T1000 (cell line): Measurements from ENCODE around the gene GOLGA8G.
"Not testable (repeated sequence)": the region's sequence is repeated elsewhere in the genome, so short reads cannot be mapped to it uniquely, and the experiment has no call there.

ENCODE experiments used
- DNase-seq: peaks from one replicate; lab custom pipeline; 2025; ENCODE audit warnings: mixed read lengths; lab: John Stamatoyannopoulos, UW

The GOLGA8G gene, protein sequence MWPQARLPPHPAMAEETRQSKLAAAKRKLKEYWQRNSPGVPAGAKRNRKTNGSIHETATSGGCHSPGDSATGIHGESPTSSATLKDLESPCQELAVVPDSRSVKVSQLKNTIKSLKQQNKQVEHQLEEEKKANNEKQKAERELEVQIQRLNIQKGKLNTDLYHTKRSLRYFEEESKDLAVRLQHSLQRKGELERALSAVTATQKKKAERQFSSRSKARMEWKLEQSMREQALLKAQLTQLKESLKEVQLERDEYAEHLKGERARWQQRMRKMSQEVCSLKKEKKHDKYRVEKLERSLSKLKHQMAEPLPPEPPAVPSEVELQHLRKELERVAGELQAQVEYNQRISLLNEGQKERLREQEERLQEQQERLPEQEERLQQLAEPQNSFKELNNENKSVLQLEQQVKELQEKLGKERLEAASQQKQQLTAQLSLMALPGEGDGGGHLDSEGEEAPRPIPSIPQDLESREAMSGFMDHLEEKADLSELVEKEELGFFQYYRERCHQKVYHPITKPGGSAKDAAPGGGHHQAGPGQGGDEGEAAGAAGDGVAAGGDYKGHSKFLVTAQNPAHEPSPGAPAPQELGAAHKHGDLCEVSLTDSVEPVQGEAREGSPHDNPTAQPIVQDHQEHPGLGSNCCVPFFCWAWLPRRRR

GRCh38 chr15:28532954-28533353, at the start of gene GOLGA8G:
GOLGA8G (minus strand) TSS chr15:28532971; CDS start chr15:28532909, 62 bp downstream.
- DNase-seq = not testable (repeated sequence)

GRCh38 chr15:28573351-28573750, 40.6 kb upstream of the GOLGA8G start:
- DNase-seq = not testable (repeated sequence)

DNA sequence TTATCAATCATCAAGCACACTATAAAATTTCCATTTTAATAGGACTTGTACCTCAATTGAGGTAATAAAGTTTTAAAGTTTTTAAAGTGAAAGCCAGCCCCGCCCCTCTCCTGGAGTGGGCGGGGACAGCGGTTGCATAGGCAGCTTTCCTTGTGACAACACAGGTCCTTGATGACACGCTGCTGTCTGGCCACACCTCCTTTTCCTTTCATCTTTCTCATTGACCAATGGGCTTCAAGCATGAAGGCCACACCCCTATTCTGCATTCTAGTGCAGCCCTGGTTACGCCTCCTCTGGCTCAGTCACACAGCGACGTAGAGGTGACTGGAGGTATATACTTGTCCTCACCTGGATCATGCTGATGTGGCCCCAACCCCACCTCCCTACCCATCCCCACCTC, 20.5 kb upstream of the GOLGA8G start, which contains the start of gene GOLGA6L25:
Gene GOLGA6L25 (plus strand): TSS at position 301 of the 400 bp plus-strand sequence. CDS start 61 bp downstream, at position 362.
- DNase-seq = not testable (repeated sequence)

DNA sequence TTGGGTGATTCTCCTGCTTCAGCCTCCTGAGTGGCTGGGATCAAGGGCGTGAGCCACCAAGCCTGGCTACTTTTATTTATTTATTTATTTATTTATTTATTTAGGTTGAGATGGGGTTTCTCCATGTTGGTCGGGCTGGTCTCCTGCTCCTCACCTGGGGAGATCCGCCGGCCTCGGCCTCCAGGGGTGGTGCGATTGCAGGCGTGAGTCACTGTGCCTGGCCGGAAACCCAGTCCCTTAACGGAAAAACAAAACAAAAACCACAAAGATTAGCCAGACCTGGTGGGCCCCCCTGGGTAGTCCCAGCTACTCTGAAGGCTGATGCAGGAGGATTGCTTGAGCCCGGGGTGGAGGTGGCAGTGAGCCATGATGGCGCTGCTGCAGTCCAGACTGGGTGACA, 17.6 kb downstream of the GOLGA8G start:
- DNase-seq = not testable (repeated sequence)

DNA sequence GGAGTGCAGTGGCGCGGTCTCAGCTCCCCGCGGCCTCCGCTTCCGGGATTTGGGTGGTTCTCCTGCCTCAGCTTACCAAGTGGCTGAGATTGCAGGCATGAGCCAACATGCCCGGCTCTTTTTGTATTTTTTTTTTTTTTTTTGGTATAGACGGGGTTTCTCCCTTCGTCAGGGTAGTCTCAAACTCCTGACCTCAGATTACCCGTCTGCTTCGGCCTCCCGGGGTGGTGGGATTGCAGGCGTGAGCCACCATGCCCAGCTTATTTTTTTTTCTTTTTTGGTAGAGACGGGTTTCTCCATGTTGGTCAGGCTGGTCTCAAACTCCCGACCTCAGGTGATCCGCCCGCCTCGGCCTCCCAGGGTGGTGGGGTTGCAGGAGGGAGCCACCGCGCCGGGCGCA, 18.6 kb downstream of the GOLGA8G start:
- DNase-seq = not testable (repeated sequence)

GRCh38 chr15:28508217-28508889, 24.4 kb downstream of the GOLGA8G start:
- DNase-seq = not testable (repeated sequence)

- DNase-seq = not testable (repeated sequence)
Measured at GRCh38 chr15:28481340-28481739, 51.4 kb downstream of the GOLGA8G start.
